CD4-positive, alpha-beta T cell treated with Interleukin-15 for 4 hours (primary cell): ENCODE results near the gene PHEX.
"Not testable (repeated sequence)": the region's sequence is repeated elsewhere in the genome, so short reads cannot be mapped to it uniquely, and the experiment has no call there.

Experiments used
- DNase-seq: peaks from one replicate; pipeline ENCODE4 v3.0.0-alpha.2; 2020; ENCODE audit warnings: low spot score

PHEX gene

GRCh38 chrX:22246620-22247019, 214.5 kb downstream of the PHEX start:
- no peak for DNase-seq

GRCh38 chrX:22247169-22247568, 215.0 kb downstream of the PHEX start:
- DNase-seq = no peak

- DNase-seq = no peak
Observed at GRCh38 chrX:22248401-22248800, 216.3 kb downstream of the PHEX start.

GRCh38 chrX:22249371-22249770, 217.2 kb downstream of the PHEX start:
- DNase-seq = no peak

- DNase-seq = no peak
Observed at GRCh38 chrX:22268706-22269105, 236.6 kb downstream of the PHEX start.

GRCh38 chrX:22272613-22273012, 240.5 kb downstream of the PHEX start, which contains the start of gene CBLL2:
Gene CBLL2 (plus strand): TSS chrX:22272913. CDS start chrX:22272992, 79 bp downstream.
- DNase-seq = no peak

- no peak for DNase-seq
Observed at GRCh38 chrX:22273714-22274317, 241.7 kb downstream of the PHEX start.

GRCh38 chrX:22276781-22277180, 244.7 kb downstream of the PHEX start:
- DNase-seq = no peak

- DNase-seq = no peak
Observed at GRCh38 chrX:22278375-22278774, 246.2 kb downstream of the PHEX start.

GRCh38 chrX:22289209-22289608, 257.1 kb downstream of the PHEX start:
- DNase-seq = not testable (repeated sequence)

GRCh38 chrX:22296871-22297270, 264.7 kb downstream of the PHEX start:
- no peak for DNase-seq

GRCh38 chrX:22300130-22300529, 268.0 kb downstream of the PHEX start:
- no peak for DNase-seq
